T-helper 9 cell (primary cell): ENCODE results near the gene NR6A1.

Source experiments
- DNase-seq: peaks from one replicate; pipeline ENCODE4 v3.0.0-alpha.2; 2020

Gene NR6A1

DNA sequence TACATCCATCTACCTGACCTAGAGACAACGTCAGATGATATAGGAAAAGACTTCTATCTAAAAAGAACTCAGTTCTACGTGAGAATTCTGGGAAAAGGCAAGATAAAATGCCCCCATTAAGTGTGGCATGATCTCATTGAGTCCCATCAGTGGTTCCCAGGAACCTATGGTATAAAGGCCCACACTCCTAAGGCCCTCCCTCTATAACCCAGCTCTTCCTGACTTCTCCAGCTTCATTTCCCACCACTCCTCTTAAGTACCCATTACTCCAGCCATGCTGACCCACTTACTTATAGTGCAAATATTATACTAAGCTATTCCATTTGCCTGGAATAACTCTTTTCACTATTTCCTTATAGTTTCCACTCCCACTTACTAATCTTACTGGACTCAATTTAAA is 168.5 kb downstream of the NR6A1 start:
- no peak for DNase-seq

DNA sequence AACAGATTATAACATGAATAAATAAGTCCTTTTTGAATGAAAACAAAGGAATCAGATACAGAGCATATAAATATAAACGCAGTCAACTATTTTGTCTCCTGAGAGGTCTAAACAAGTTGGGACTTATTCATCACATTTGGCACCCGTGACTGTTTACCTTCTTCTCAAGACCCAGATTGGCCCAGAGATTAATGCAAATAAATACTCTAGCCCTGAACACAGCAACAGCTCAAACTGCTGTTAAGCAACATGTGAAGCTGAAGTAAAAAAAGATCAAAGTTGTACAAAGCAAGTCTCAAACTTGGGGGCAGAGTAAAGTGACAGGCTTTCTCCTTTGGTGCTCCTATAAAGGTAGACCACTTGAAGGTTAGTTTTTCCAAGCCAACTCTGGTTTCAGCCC is 168.9 kb downstream of the NR6A1 start:
- no peak for DNase-seq

DNA sequence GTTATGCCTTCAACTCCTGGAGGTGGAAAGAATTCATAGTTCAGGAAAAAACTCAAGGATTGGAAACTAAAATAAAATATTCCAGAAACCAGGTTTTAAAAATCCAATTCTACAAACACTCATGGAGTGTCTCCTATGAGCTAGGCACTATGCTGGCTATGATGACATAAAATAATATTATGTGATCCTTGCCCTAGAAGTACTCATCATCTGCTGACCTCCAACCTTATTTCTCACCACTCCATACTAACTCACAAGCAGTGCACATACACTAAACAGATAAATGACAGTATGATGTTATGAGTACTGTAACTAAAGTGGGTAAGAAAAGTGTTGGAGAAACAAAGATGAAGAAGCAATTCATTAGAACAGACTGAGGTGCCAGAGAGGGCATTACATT is 170.7 kb downstream of the NR6A1 start:
- no peak for DNase-seq

DNA sequence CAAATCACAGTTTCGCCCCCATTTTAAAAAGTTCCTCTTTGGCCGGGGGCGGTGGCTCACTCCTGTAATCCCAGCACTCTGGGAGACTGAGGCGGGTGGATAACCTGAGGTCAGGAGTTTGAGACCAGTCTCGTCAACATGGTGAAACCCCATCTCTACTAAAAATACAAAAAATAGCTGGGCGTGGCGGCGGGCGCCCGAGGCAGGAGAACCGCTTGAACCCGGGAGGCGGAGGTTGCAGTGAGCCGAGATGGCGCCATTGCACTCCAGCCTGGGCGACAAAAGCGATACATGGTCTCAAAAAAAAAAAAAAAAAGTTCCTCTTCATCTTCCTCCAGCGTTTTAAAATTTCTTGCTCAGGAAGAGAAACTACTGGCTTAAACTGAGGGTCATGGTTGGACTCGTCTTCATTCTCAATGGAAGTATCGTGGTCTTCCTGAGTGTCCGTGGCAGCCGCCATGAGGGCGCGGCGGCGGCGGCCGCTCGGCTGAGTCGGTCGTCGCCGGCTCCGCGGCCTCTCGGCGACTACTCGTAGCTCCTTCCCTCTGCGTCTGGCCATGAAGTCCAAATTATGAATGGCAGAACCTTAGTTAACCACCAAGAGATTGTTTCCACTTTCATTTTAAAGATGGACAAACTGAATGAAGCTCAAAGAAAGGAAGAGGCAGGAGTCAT is 171.9 kb downstream of the NR6A1 start:
- no peak for DNase-seq

DNA sequence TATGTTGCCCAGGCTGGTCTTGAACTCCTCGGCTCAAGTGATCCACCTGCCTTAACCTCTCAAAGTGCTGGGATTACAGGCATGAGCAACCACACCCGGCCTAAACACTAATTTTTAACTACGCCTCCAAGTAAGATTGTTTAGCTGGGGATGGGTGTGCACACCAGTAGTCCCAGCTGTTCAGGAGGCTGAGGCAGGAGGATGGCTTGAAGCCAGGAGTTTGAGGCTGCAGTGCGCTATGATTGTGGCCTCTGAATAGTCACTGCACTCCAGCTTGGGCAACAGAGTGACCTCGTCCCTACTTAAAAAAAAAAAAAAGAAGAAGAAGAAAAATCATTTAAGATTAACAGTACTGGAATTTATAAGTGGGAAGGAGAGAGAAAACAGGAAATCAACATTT is 173.1 kb downstream of the NR6A1 start:
- DNase-seq = no peak

DNA sequence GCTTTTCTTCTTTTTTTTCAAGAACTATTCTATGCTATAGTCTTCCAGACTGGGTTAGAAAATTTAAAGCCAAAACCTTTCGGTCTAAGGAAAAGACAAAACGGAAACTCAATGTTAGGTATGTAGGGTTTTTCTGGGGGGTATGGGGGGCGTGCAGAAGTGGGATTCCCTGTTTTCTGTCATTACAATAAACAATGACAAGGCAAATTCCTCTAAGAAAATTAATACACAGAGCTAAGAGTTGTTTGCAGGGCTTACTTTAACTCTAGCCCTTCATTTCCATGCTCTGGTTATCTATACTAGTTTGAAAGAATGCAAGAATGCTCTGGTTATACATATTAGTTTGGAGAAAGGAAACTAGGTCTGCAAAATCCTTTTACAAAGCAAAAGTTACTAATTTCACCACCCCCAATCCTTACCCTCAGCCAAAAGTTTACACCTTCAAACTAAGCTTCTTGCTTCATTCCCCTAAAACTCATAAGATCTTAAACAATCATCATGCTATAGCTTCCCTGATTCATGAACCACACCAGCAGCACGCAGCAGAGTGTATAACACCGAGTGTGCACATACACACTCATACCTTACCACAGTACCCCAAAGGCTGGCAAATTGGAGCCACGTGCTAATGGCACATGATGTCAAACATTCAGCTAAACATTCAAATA is 174.8 kb downstream of the NR6A1 start:
- no peak for DNase-seq

DNA sequence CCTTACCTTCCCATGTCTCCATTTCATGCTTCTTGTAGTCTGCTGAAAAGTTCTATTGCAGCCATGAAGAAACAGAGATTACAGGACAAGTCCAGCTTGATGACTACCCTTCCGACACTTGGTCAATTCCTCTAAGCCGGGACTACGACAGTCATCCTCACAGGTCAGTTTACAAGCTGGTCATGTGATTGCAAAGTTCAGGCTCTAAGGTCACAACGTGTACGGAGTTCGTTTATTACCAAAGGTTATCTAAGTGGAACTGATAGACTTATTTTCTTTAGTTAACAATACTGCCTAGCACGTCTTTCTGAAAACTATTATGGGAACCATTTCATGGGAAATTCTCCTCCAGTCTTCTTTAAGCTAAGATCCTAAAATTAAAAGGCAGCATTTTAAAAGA is 175.4 kb downstream of the NR6A1 start:
- DNase-seq = no peak

DNA sequence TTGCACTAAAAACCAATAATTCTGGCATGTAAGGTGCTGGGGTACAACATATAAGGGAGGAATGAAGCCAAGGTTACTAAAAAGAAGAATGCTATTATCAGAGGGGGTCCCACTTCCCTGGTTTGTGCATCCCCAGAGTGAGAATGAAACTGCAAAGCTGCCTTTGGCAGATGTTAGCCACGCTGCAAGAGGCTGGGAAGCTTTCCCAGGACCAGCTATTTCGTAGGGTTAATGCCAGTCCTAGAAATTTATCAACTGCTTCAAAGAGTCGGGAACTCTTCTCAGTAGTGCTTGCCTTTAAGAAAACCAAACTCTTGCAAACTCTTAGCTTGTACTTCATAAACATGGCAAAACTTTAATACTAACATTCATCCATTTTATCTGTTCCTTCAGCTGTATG is 176.4 kb downstream of the NR6A1 start:
- DNase-seq = no peak

DNA sequence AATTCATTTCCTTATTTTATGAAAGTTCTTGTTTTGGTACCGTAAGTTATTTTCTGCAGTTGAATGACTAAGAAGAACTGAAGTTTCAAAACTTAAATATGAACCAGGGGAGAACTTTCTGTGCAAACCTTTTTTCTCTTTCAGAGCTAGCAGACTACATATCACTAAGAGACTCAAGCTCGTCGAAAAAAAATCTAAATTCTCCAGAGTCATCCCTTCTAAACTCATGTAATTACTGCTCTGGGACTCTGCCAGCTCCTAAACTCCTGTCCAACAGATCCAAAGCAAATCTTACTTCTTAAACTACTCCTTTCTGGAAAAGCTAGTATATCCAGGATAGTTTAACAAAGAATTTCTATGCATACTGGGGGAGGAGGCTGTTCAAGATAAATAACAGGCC is 176.9 kb downstream of the NR6A1 start:
- no peak for DNase-seq

DNA sequence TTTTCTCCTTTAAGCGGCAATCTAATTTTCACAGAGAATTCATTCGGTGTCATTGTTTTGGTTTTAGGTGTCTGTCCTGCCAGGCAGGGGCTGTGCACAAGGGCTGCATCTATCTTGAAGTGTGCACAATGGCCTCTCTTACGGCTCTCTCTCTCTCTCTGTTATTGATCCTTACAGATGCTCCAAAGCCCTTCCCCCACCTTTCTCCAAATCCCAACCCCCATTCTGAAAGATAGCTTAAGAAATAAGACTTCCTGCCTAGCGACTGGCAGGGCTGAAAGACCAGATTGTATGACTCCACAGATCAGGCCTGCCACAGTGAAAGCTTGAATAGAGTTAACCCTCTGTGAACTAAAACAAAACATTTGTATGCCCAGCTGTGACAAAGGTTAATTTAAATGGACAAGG is 177.5 kb downstream of the NR6A1 start:
- no peak for DNase-seq

DNA sequence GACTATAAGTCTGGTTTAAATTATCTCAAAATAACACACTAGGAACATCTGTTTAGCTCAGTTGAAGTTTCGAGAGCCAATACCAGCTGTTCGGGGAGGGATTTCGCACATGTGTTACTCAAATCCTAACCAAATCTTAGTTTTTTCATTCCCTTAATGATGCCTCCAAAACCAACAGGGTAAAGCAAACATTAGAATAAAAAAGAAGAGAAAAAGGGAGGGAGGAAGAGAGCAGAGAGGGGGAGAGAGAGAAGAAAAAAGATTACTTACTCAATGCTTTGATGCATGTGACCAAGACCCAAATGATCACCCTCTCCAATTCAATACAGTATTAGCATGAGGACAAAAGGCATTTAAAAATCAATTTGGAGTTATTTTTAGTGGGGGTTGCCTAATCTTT is 177.9 kb downstream of the NR6A1 start:
- DNase-seq = no peak

DNA sequence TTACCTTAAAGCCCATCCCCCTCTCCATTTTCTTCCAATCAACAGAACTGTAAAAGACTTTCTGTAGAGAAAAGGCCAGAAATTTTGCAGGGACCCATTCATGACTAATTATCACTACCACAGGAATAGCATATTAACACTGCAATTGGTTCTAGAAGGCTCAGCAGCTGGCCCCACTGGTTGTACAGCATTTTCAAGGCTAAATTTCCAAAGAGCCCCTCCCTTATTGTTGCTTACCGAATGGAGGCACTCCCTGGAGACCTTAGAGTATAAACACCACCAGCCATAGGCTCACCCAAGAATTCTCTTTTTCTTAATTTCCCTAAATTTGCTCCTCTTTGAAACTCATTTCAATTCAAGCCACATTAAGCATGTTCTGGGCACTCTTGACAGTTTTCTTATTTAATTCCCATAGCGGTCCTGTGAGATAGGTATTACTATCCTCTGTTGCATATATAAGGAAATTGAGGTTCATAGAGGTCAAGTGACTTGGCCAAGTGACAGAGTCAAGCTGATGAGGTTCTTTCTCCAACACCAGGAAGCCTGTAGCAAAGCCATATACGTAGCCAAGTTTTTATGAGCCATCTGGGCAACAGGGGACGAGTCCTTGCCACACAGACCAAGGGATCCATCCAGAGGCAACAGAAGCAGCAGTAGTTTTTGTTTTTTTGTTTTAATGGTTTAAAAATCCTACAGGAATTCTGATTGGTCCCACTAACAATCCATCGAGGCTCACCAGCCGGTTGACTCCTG is 180.0 kb downstream of the NR6A1 start:
- no peak for DNase-seq

DNA sequence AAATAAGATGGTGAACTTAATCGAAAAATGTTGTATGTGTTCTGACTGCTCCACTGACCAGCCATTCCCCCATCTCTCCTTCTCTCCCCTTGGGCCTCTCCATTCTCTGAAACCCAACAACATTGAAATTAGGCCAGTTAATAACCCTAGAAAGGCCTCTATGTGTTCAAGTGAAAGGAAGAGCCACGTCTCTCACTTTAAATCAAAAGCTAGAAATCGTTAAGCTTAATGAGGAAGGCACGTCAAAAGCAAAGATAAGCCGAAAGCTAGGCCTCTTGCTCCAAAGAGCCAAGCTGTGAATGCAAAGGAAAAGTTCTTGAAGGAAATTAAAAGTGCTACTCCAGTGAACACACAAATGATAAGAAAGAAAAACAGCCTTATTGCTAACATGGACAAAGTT is 186.5 kb downstream of the NR6A1 start:
- no peak for DNase-seq

DNA sequence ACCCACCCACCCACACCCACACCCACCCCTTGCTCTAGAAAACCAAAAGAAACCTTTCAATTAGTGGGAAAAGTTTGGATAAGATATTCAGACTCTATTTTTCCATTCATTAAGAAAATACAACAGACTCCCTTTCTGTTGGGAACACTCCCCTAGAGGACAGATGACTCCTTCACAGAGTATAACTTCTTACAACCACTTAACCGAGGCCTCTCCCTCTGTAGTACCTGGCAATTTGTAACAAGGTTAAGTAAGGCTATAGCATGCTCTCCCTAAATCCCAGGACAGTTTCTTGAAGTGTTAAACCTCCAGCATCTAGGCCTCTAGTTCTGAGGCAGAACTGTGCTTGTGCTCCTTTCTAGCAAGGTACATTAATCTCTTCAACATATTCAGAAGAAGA is 188.0 kb downstream of the NR6A1 start:
- DNase-seq = no peak

DNA sequence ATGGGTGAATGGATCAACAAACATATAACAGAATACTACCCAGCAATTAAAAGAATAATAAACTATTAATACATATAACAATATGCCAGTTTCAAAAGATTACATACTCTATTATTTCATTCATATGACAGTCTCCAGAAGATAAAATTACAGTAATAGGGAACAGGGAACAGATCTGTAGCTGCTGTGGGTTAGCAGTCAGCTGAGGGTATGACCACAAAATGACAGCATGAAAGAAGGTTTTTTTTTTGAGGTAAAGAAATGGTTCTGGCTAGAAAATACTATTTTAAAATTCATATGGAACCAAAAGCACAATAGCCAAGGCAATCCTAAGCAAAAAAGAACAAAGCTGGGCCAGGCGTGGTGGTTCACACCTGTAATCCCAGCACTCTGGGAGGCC is 190.9 kb downstream of the NR6A1 start:
- DNase-seq = no peak

DNA sequence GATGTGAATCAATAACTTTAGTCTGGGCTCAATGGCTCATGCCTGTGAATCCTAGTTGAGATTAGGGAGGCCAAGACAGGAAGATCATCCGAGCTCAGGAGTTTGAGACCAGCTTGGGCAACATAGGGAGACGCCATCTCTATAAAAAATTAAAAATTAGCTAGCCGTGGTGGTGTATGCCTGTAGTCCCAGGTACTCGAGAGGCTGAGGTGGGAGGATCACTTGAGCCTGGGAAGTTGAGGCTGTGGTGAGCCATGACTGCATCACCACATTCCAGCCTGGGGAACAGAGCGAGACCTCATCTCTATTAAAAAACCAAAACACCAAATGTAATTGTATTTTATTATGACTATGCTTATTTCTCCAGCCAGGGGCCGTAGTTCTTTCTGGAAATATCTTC is 194.4 kb downstream of the NR6A1 start:
- DNase-seq = no peak

DNA sequence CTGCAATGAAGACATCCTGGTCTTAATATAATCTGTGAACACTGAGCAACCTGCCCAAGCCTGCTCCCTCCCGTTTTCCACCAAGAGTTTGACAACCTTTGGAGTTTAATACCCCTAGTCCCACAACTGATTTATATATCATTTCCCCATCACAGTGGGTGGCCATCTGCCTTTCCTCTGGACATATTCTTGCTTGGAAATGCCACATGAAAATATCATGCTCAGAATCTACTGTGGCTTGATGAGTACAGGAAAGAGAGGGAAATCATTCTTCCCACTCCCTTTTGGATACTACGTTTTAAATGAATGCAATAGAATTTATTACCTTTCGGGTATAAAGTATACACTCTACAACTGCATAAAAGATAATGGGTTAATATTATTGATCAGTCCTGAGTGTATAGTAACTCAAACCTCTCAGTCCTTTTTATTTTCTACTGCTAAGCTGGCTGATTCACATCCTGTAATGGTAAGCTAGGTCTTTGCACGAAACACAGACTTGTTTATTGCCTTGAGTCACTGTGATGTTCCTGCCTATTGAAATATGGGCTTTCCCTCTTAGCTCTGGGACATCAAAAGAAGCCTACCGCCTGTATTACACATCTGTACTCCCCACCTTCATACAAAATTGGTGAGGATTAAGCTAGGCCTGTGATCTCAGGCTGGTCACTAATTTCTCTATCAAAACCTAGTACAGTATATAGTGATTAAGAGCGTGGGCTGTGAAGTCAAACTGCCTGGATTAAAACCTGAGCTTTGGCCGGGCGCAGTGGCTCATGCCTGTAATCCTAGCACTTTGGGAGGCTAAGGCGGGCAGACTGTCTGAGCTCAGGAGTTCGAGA is 196.4 kb downstream of the NR6A1 start:
- no peak for DNase-seq

DNA sequence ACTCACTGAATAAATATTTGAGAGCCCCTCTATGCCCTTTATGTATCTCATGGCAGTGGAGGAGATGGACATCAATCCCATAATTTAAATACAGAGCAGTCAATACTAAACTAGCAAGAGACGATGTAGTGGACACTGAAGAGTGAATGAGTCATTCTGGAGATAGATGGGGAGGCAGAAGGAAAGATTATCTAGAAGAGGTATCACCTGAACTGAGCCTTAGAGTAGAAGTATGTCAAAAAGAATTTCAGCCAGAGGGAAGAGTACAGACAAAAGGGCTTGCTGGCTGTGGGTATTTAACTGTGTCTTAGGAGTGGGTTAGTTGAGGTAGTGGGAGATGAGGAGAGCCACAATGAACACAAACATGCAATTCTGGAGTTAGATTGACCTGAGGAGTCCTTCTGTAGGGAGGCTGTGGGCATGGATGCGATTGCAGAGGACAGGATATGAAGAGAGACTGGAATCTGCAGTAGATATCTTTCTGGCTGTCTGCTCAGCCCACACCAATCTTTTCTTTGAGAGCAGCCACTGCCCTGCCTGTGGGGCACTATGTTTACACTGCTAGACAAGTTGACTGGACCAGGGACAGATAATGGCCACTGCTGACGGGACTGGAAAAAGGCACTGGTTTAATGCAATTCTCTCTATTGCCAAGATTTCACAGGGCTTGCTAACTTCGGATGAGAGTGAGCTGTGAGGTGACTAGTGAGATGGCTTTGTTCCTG is 200.0 kb downstream of the NR6A1 start:
- DNase-seq = no peak

DNA sequence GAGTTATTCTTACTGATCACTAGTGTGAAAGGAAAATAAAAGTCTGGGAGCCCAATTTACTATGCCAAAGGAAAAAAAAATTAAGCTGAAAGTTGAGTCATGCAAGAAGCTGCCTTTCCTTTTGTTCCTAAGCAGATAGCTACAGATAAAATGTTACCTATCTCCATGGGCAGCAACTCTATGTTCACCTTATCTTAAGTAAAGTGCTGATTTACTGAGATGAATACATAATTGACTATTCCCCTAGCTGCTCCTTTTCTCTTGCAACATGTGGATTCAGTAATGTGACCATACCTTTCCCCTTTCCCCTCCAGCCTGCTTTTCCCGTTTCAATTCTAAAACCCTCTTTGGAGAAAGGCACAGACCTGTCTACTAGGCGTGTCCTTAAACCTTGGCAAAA is 201.2 kb downstream of the NR6A1 start:
- DNase-seq = no peak

DNA sequence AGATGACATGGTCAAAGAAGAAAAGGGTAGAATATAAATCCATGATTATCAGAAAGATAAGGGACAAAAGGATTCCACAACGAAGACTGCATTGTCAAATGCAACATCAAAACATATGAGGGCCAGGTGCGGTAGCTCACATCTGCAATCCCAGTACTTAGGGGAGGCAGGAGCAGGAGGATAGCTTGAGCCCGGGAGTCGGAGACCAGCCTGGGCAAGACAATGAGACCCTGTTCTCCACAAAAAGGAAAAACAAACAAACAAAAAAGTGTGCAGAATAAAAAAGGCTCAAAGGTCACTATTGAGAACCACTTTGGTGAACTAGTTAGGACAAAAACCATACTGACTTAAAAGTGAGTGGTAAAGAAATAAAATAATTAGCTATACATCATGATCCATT is 203.7 kb downstream of the NR6A1 start:
- no peak for DNase-seq

DNA sequence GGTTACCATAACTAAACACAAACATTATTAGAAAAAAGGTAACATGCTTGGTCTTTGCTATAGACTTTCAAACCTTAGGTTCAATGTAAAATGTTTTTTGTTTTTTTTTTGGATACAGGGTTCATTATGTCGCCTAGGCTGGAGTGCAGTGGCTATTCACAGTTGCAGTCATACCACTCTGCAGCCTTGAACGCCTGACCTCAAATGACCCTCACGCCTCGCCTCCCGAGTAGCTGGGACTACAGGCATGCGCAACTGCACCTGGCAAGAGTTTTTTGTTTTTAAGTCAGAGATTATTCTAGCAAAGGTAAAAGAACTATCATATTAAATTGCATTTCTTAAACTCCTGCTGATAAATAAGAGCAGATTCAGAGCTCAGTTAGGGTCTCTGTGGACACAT is 208.8 kb downstream of the NR6A1 start:
- no peak for DNase-seq

DNA sequence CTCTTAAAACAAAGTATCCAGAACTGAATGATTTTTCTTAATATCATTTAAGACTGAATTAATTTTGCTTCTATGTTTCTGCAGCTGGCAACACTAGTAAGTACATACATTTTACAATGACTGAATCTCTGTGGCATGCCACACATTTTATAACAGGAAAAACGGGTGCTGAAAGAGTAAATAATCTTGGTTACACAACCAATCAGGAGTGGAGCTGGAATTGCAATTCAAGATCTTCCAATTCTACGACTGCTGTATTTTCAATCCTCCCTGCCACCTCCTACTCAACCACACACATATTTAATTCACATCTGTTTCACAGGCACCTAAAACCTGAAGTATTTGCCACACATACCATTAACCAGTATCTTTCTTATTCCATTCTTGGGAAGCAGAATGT is 211.2 kb downstream of the NR6A1 start:
- DNase-seq = no peak
